AG04449 (cell line): Measurements from ENCODE around the gene IL36G.

Experiments
- CTCF ChIA-PET: fragments of 350-600 bp; formaldehyde crosslinking; extraction: SDS; loops from one replicate; lab custom pipeline; 2021; ENCODE audit warnings: antibody characterized with exemption; lab: Yijun Ruan, JAX
- POLR2A ChIA-PET: fragments of 400-600, 350-600 bp; formaldehyde crosslinking; extraction: SDS; loops from one replicate; lab custom pipeline; 2020; ENCODE audit warnings: antibody characterized with exemption, inconsistent platforms; lab: Yijun Ruan, JAX
- DNase-seq: peaks from one replicate; pipeline ENCODE4 v3.0.0-alpha.2; 2010; ENCODE audit warnings: low read depth, low spot score
- H3K4me3 ChIP-seq: 2 replicates; pipeline ENCODE4 v1.5.1; 2011; ENCODE audit warnings: low read depth, mild to moderate bottlenecking, control low read depth, low read length
- TF ChIP-seq, protein P1 (sequence below): IDR thresholded peaks from one replicate; pipeline ENCODE4 v1.5.1; 2011; ENCODE audit warnings: mild to moderate bottlenecking, moderate library complexity, low read length, control low read depth, inconsistent platforms; ENCODE audit not compliant: insufficient read depth; ENCODE audit errors: missing control alignments

Gene IL36G

DNA sequence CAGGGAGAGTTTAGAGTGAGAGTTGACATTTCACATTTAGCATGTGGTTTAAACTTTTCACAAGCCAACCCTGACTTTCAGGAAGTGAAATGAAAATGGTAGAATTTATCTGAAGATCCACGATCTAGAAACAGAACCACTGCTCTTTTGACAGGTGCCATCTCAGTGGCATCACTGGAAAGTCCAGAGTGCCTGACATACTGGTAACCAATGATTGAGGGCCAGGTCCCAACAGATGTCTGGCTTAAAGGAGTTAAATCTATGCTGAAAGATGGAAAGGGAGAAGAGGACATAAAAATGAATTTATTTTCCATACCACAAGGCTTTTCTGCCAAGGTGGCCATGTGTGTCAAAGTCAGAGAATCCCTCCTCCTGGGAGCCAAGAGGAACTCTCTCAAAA lies 2.7 kb downstream of the IL36G start:
- POLR2A ChIA-PET: no interaction called here
- TF ChIP-seq, protein P1, sequence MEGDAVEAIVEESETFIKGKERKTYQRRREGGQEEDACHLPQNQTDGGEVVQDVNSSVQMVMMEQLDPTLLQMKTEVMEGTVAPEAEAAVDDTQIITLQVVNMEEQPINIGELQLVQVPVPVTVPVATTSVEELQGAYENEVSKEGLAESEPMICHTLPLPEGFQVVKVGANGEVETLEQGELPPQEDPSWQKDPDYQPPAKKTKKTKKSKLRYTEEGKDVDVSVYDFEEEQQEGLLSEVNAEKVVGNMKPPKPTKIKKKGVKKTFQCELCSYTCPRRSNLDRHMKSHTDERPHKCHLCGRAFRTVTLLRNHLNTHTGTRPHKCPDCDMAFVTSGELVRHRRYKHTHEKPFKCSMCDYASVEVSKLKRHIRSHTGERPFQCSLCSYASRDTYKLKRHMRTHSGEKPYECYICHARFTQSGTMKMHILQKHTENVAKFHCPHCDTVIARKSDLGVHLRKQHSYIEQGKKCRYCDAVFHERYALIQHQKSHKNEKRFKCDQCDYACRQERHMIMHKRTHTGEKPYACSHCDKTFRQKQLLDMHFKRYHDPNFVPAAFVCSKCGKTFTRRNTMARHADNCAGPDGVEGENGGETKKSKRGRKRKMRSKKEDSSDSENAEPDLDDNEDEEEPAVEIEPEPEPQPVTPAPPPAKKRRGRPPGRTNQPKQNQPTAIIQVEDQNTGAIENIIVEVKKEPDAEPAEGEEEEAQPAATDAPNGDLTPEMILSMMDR: no peak
- no peak for DNase-seq
- H3K4me3 ChIP-seq: no peak overlapping the region
- CTCF ChIA-PET: interaction anchor here (1.0 to 1.4 kb wide), 2 partner anchors 19 to 39 kb away, joined by 3 to 5 read pairs; no protein-coding TSS in a partner anchor

DNA sequence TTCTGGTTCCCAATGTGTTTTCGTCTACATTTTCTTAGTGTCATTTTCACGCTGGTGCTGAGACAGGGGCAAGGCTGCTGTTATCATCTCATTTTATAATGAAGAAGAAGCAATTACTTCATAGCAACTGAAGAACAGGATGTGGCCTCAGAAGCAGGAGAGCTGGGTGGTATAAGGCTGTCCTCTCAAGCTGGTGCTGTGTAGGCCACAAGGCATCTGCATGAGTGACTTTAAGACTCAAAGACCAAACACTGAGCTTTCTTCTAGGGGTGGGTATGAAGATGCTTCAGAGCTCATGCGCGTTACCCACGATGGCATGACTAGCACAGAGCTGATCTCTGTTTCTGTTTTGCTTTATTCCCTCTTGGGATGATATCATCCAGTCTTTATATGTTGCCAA lies 7.3 kb downstream of the IL36G start:
- no peak overlapping the region for H3K4me3 ChIP-seq
- POLR2A ChIA-PET: no interaction called here
- TF ChIP-seq, protein P1: no peak
- CTCF ChIA-PET: no interaction called here
- DNase-seq: no peak

DNA sequence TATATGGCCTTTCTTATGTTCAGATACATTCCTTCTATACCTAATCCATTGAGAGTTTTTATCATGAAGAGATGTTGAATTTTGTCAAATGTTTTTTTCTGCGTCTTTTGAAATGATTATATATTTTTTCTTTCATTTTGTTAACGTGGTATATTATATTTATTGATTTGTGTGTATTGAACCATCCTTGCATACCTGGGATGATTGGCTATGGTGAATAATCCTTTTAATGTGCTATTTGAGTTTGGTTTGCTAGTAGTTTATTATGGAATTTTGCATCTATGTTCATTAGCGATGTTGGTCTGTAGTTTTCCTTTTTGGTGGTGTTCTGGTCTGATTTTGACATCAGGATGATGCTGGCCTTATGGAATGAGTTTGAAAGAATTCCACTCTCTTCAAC lies 11.8 kb downstream of the IL36G start:
- H3K4me3 ChIP-seq: no peak overlapping the region
- POLR2A ChIA-PET: no interaction called here
- TF ChIP-seq, protein P1: no peak
- no peak for DNase-seq
- CTCF ChIA-PET: no interaction called here

DNA sequence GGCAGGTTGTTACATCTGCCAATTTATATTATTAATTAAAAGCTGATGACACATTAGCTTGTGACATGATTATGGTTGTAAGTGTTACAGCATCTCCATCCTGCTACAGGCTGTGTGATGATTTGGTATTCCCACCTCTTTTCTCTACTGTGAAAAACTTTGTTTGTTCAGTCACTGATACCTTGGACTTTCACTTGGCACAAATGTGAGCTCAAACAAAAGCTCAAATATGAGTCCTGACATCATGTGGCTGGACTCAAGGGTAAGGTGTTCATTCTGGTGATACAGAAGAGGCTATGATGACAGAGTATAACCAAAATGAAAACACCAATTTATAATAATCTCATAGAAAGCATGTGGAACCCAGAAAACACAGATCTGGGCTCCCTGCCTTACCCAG lies 16.0 kb downstream of the IL36G start:
- no peak for DNase-seq
- TF ChIP-seq, protein P1: no peak
- H3K4me3 ChIP-seq: no peak overlapping the region
- POLR2A ChIA-PET: no interaction called here
- CTCF ChIA-PET: interaction anchor here (0.8 kb wide), 1 partner anchor 143 kb away, joined by 3 read pairs; no protein-coding TSS in a partner anchor

DNA sequence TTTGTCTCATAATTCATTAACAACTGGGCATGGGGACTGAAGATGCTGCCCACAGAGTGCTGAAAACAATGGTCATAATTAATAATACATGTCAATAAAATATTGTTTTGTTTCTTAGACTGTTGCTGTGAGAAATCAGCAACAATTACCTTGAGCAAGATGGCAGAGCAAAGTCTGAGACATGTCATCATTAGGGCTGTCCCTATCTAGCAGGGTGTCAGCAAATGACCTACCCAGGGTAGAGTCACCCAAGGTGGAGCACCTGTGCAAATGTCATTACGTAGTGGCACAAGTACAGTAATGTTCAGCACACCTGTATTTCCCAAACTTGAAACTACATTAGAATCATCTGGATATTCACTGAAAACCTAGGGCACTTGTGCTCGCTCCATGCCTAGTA lies 16.8 kb downstream of the IL36G start:
- TF ChIP-seq, protein P1: no peak
- ChIA-PET CTCF (no interaction called here), POLR2A (no interaction called here)
- no peak overlapping the region for H3K4me3 ChIP-seq
- no peak for DNase-seq

DNA sequence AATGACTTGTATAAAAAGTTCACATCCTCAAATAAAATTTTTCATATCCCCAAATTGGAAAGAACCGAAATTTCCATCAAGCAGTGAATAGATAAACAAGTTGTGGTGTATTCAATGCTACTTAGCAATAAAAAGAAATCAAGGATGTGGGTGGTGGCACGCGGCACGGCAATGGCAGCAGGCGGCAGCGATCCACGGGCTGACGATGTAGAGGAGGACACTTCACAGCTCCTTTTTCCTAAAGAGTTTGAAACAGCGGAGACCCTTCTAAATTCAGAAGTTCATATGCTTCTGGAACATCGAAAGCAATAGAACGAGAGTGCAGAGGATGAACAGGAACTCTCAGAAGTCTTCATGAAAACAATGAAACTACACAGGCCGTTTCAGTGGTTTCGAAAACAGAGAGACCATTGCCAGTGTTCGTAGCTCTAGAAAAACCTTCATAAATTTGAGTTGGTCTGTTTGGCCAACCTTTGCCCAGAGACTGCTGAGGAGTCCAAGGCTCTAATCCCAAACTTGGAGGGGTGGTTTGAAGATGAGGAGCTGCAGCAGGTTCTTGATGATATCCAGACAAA lies 17.6 kb downstream of the IL36G start:
- DNase-seq: no peak
- no peak overlapping the region for H3K4me3 ChIP-seq
- ChIA-PET CTCF (no interaction called here), POLR2A (no interaction called here)
- TF ChIP-seq, protein P1: no peak
